Smooth muscle cell (in vitro differentiated cells): Measurements from ENCODE around the gene NDUFB11. TPM values are rescaled to one million over a fixed set of nuclear protein-coding genes. Genes with fewer than 3 reads are reported as not detected.
A peak's percentile ranks its signal among the peaks of the same experiment; 100 is the strongest.

Source experiments
- DNase-seq: peaks from one replicate; lab custom pipeline; 2025; ENCODE audit not compliant: unreplicated experiment; lab: John Stamatoyannopoulos, UW
- H2AFZ ChIP-seq: fragments of 200-600 bp; sonication (generic); 2 replicates; pipeline ENCODE4 v1.6.0; 2016; ENCODE audit warnings: antibody characterized with exemption, low read depth, mild to moderate bottlenecking
- H3F3A ChIP-seq: fragments of 200-600 bp; sonication (generic); 2 replicates; pipeline ENCODE4 v1.6.0; 2017; ENCODE audit warnings: antibody characterized with exemption, low read depth
- H3K27ac ChIP-seq: fragments of 200-600 bp; sonication (generic); 2 replicates; pipeline ENCODE4 v1.5.1; 2016; ENCODE audit warnings: low read depth, mild to moderate bottlenecking
- H3K27me3 ChIP-seq: fragments of 200-600 bp; sonication (generic); 2 replicates; pipeline ENCODE4 v1.6.1; 2016; ENCODE audit warnings: low read depth, mild to moderate bottlenecking
- H3K36me3 ChIP-seq: fragments of 200-600 bp; sonication (generic); 2 replicates; pipeline ENCODE4 v1.5.1; 2016; ENCODE audit warnings: low read depth
- H3K4me1 ChIP-seq: fragments of 200-600 bp; sonication (generic); 2 replicates; pipeline ENCODE4 v1.5.1; 2016; ENCODE audit warnings: low read depth
- H3K4me2 ChIP-seq: fragments of 200-600 bp; sonication (generic); 2 replicates; pipeline ENCODE4 v1.6.0; 2016; ENCODE audit warnings: mild to moderate bottlenecking
- H3K4me3 ChIP-seq: fragments of 200-600 bp; sonication (generic); 2 replicates; pipeline ENCODE4 v1.5.1; 2016; ENCODE audit warnings: mild to moderate bottlenecking
- H3K79me2 ChIP-seq: fragments of 200-600 bp; sonication (generic); 2 replicates; pipeline ENCODE4 v1.6.0; 2016; ENCODE audit warnings: low read depth, mild to moderate bottlenecking
- H3K9ac ChIP-seq: fragments of 200-600 bp; sonication (generic); 2 replicates; pipeline ENCODE4 v1.6.0; 2016; ENCODE audit warnings: low read depth
- H3K9me3 ChIP-seq: fragments of 200-600 bp; sonication (generic); replicated peaks from 2 replicates; pipeline ENCODE4 v1.5.1; 2016; ENCODE audit warnings: low read depth
- H4K20me1 ChIP-seq: fragments of 200-600 bp; sonication (generic); 2 replicates; pipeline ENCODE4 v1.6.0; 2016; ENCODE audit warnings: low read depth
- CTCF ChIP-seq: fragments of 200-600 bp; sonication (generic); IDR thresholded peaks from 2 replicates; pipeline ENCODE4 v1.5.1; 2017; ENCODE audit warnings: borderline replicate concordance, mild to moderate bottlenecking, antibody characterized with exemption; ENCODE audit not compliant: insufficient read depth, poor library complexity, severe bottlenecking
- WGBS: methylation state at CpG from one replicate; pipeline ENCODE4 v1.1.7; 2016; ENCODE audit warnings: low lambda C conversion rate; 5-methylcytosine and 5-hydroxymethylcytosine counted together
- polyA plus RNA-seq: library from polyadenylated mRNA; unstranded; fragments of >200 nt; fragmentation: Nextera tagmentation; extraction: Ambion mirVana; gene quantifications from 2 replicates; pipeline ENCODE4 v1.2.1, GENCODE V29; 2016
- total RNA-seq: library from RNA; depleted of rRNA; stranded (reverse); fragments of >200 nt; gene quantifications from 2 replicates; pipeline ENCODE4 v1.2.3, GENCODE V29; 2014

Gene NDUFB11
- 67.4 and 82.6 TPM in 2 replicates for total RNA-seq
- 167 and 178 TPM in 2 replicates for polyA plus RNA-seq

- peak; percentile 48 for TF ChIP-seq CTCF
- H3K4me1 ChIP-seq: peaks cover 6% of the 10 kb centered on the region
- no peaks in the 10 kb centered on the region for H3K27me3 ChIP-seq
- H3K79me2 ChIP-seq: peaks cover 41% of the 10 kb centered on the region
- H3F3A ChIP-seq: no peaks in the 10 kb centered on the region
- H3K9ac ChIP-seq: peak within 1 kb of the TSS; percentile 93
- H2AFZ ChIP-seq: peak within 1 kb of the TSS; percentile 26
- H3K36me3 ChIP-seq: no peaks in the 10 kb centered on the region
- H3K9me3 ChIP-seq: no peaks in the 10 kb centered on the region
- H4K20me1 ChIP-seq: peaks cover 29% of the 10 kb centered on the region
- peak; percentile 58 for DNase-seq
- peak within 1 kb of the TSS; percentile 79 for H3K4me3 ChIP-seq
- WGBS: 47% methylated on average over 54 of the region's 54 CpGs
- peak within 1 kb of the TSS; percentile 90 for H3K27ac ChIP-seq
- H3K4me2 ChIP-seq: peak within 1 kb of the TSS; percentile 85
These were observed at the start of gene NDUFB11, which contains the start of gene RBM10 for GRCh38 chrX:47144626-47145394. Gene NDUFB11, minus strand, starts transcription at chrX:47144702. Its CDS starts 23 bp downstream, at chrX:47144679. Gene RBM10, plus strand, starts transcription at chrX:47145221. Its CDS starts 2,261 bp downstream, at chrX:47147482.

DNA sequence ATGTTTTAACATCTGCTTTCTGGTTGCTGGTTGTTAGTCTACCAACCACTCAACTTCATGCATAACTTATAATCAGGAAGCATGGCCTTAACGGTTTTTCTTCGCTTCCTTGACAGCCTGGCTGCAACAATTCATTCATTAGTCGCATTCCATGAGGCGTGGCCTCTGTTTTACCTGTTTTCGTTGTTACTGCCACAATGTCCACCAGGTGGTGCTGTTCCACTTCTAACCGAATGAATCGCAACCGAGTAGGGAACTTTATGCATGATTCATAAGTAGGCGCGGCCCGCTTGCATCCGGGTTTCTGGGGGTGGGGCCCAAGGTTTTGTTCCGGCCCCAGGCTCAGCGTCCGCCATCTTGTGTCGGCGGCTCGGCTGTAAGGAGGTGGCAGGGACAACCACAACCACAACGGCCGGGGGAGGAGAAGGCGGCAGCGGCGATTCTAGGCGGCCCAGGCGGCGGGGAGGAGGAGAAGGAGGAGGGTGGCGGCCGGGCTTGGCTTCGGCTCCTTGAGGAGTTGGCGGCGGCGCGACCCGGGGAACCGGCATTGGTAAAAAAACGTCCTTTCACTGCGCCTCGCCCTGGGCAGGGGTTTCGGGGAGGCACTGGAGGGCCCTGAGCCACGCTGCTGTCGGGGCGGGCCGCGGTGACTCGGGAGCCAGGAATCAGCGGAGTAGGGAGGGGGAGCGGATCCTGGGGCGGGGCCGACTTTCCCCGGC lies 49.1 kb upstream of the NDUFB11 start, which contains the start of gene UBA1:
Gene UBA1, plus strand, starts transcription at position 355 of the 719 bp plus-strand sequence. CDS start 4,974 bp downstream, outside the sequence.
- Histone ChIP-seq H4K20me1 (peaks cover 45% of the 10 kb centered on the region), H3K36me3 (no peaks in the 10 kb centered on the region), H3K4me2 (peak within 1 kb of the TSS; percentile 86), H3K27ac (peak within 1 kb of the TSS; percentile 98), H3K4me3 (peak within 1 kb of the TSS; percentile 93), H2AFZ (peak within 1 kb of the TSS; percentile 68), H3K79me2 (peaks cover 50% of the 10 kb centered on the region), H3K4me1 (peaks cover 33% of the 10 kb centered on the region), H3K9me3 (no peaks in the 10 kb centered on the region), H3F3A (no peaks in the 10 kb centered on the region), H3K9ac (peak within 1 kb of the TSS; percentile 99), H3K27me3 (no peaks in the 10 kb centered on the region)
- TF ChIP-seq CTCF: peak; percentile 87
- WGBS: under 1% methylated on average over 46 of the region's 50 CpGs
- peak; percentile 87 for DNase-seq

- Histone ChIP-seq H3K4me2 (peak overlapping the region; percentile 88), H3F3A (no peaks in the 10 kb centered on the region), H3K36me3 (no peaks in the 10 kb centered on the region), H3K9ac (no peak overlapping the region), H3K4me3 (peak overlapping the region; percentile 62), H3K9me3 (no peaks in the 10 kb centered on the region), H3K27me3 (no peaks in the 10 kb centered on the region), H4K20me1 (peaks cover 28% of the 10 kb centered on the region), H3K79me2 (peaks cover 32% of the 10 kb centered on the region), H3K27ac (no peak overlapping the region), H3K4me1 (peaks cover 22% of the 10 kb centered on the region), H2AFZ (no peak overlapping the region)
- DNase-seq: no peak
- WGBS: 48% methylated on average over 16 of the region's 16 CpGs
- TF ChIP-seq CTCF: no peak
These were observed 47.4 kb upstream of the NDUFB11 start for GRCh38 chrX:47191806-47192401.
